ENCODE results near the gene SIGLEC11.
"Not testable (repeated sequence)": the region's sequence is repeated elsewhere in the genome, so short reads cannot be mapped to it uniquely, and the experiment has no call there.

Gene SIGLEC11

GRCh38 chr19:49960980-49961379 lies at the start of gene SIGLEC11:
Gene SIGLEC11, minus strand, starts transcription at chr19:49961172. Its CDS starts 91 bp downstream, at chr19:49961081.
- not testable (repeated sequence) for DNase-seq

- DNase-seq = peak; percentile 24
These were observed 47.6 kb upstream of the SIGLEC11 start for GRCh38 chr19:50008532-50008931.

- DNase-seq = no peak
These were observed 47.0 kb upstream of the SIGLEC11 start for GRCh38 chr19:50007947-50008346.

- no peak for DNase-seq
These were observed 46.2 kb upstream of the SIGLEC11 start for GRCh38 chr19:50007170-50007569.

GRCh38 chr19:50005428-50005827 lies 44.5 kb upstream of the SIGLEC11 start:
- no peak for DNase-seq

GRCh38 chr19:50003810-50004419 lies 42.9 kb upstream of the SIGLEC11 start:
- DNase-seq = no peak

- DNase-seq = no peak
These were observed 42.3 kb upstream of the SIGLEC11 start for GRCh38 chr19:50003254-50003788.

GRCh38 chr19:50002386-50002960 lies 41.5 kb upstream of the SIGLEC11 start:
- no peak for DNase-seq

GRCh38 chr19:50001775-50002174 lies 40.8 kb upstream of the SIGLEC11 start:
- DNase-seq = no peak

GRCh38 chr19:50000841-50001557 lies 40.0 kb upstream of the SIGLEC11 start:
- no peak for DNase-seq

GRCh38 chr19:50000038-50000840 lies 39.3 kb upstream of the SIGLEC11 start:
- no peak for DNase-seq

GRCh38 chr19:49999371-50000010 lies 38.5 kb upstream of the SIGLEC11 start:
- peak; percentile 51 for DNase-seq

- peak; percentile 42 for DNase-seq
These were observed 36.7 kb upstream of the SIGLEC11 start for GRCh38 chr19:49997709-49998108.

GRCh38 chr19:49988433-49988832 lies 27.5 kb upstream of the SIGLEC11 start:
- DNase-seq = no peak

- DNase-seq = no peak
These were observed 27.0 kb upstream of the SIGLEC11 start for GRCh38 chr19:49988007-49988406.

GRCh38 chr19:49987159-49987698 lies 26.3 kb upstream of the SIGLEC11 start:
- DNase-seq = no peak

- no peak for DNase-seq
These were observed 25.4 kb upstream of the SIGLEC11 start for GRCh38 chr19:49986354-49986753.

GRCh38 chr19:49985871-49986270 lies 24.9 kb upstream of the SIGLEC11 start:
- no peak for DNase-seq

GRCh38 chr19:49984491-49984890 lies 23.5 kb upstream of the SIGLEC11 start:
- DNase-seq = no peak

- peak; percentile 77 for DNase-seq
These were observed 22.8 kb upstream of the SIGLEC11 start for GRCh38 chr19:49983645-49984229.
